Mononuclear cell (primary cell): ENCODE data around the gene PCGF3. TPM values are rescaled to one million over a fixed set of nuclear protein-coding genes. Genes with fewer than 3 reads are reported as not detected.

Experiments used
- H3K27me3 ChIP-seq: 2 replicates; pipeline ENCODE4 v1.6.0; 2011; ENCODE audit warnings: low read length, control low read depth; ENCODE audit not compliant: insufficient read depth
- H3K4me1 ChIP-seq: 2 replicates; pipeline ENCODE4 v1.5.1; 2011; ENCODE audit warnings: mild to moderate bottlenecking, low read length, control low read depth; ENCODE audit not compliant: insufficient read depth
- H3K4me3 ChIP-seq: 2 replicates; pipeline ENCODE4 v1.5.1; 2011; ENCODE audit warnings: mild to moderate bottlenecking, low read length, moderate library complexity
- H3K9me3 ChIP-seq: 2 replicates; pipeline ENCODE4 v1.5.1; 2011; ENCODE audit warnings: low read depth, mild to moderate bottlenecking, control low read depth, low read length
- total RNA-seq: library from RNA; depleted of rRNA; stranded (reverse); fragments of >200 nt; gene quantifications from one replicate; pipeline ENCODE4 v1.2.3, GENCODE V29; 2012

The PCGF3 gene
- total RNA-seq, 1 donor = 49.7 TPM

DNA sequence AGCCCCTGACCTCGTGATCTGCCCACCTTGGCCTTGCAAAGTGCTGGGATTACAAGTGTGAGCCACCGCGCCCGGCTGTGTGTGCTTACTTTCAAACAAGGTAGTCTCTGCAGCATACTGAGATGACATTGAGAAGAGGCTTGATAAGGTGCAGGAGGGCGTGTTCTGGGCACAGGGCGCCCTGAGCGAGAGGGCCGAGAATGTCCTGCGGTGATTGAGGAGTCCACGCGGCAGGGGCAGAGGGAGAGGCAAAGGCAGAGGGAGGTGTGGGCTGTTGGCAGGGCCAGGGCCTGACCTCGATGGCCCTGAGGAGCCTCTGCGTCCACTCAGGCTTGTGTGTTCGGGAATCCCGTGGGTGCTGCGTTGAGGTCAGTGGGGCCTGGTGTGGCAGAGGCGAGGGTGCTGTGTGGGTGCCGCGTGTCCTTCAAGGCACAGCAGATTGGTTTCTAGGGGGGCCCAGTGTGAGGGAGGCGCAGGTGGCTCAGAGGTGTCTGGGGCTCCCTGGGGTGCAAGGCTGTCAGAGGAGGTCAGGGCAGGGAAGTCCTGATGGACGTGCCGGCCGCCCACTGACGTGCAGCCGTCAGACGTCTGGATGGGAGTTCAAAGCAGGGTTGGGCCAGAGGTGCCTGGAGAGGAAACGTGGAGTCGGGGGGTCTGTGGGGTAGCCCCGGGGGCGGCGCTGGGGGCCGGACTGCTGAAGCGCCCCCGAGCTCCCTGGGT is 12.1 kb downstream of the PCGF3 start:
- no peaks in the 10 kb centered on the region for H3K4me1 ChIP-seq
- no peaks in the 10 kb centered on the region for H3K27me3 ChIP-seq
- H3K9me3 ChIP-seq = no peaks in the 10 kb centered on the region
- no peak overlapping the region for H3K4me3 ChIP-seq

- Histone ChIP-seq H3K9me3 (no peaks in the 10 kb centered on the region), H3K27me3 (no peaks in the 10 kb centered on the region), H3K4me1 (no peaks in the 10 kb centered on the region), H3K4me3 (no peak overlapping the region)
These were observed 12.8 kb downstream of the PCGF3 start for GRCh38 chr4:718460-718859.

- no peaks in the 10 kb centered on the region for H3K27me3 ChIP-seq
- no peaks in the 10 kb centered on the region for H3K4me1 ChIP-seq
- H3K9me3 ChIP-seq = no peaks in the 10 kb centered on the region
- H3K4me3 ChIP-seq = no peak overlapping the region
These were observed 14.7 kb downstream of the PCGF3 start for GRCh38 chr4:720111-720860.

- no peaks in the 10 kb centered on the region for H3K9me3 ChIP-seq
- no peak overlapping the region for H3K4me3 ChIP-seq
- no peaks in the 10 kb centered on the region for H3K27me3 ChIP-seq
- peaks cover 3% of the 10 kb centered on the region for H3K4me1 ChIP-seq
These were observed 15.9 kb downstream of the PCGF3 start for GRCh38 chr4:721261-722168.

DNA sequence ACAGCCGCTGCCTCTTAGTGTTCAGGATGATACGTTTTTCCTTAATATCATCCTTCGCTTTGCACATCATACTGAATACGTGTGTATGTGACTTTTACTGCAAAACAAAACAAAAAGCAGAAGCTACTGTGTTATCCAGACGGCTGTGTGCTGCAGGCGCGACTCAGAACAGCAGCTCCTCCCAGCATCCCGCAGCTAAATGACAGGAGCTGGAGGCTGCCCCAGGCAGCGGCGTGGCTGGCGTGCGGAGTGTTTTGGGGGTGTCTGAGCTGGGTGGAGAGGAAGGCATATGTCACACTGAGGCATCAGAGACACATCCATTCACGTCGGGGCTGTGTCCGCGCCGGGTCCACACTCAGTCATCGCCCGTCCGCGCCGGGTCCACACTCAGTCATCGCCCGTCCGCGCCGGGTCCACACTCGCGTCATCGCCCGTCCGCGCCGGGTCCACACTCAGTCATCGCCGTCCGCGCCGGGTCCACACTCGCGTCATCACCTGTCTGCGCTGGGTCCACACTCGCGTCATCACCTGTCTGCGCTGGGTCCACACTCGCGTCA is 16.6 kb downstream of the PCGF3 start:
- peaks cover 3% of the 10 kb centered on the region for H3K4me1 ChIP-seq
- H3K9me3 ChIP-seq = no peaks in the 10 kb centered on the region
- no peak overlapping the region for H3K4me3 ChIP-seq
- H3K27me3 ChIP-seq = no peaks in the 10 kb centered on the region

- Histone ChIP-seq H3K27me3 (no peaks in the 10 kb centered on the region), H3K9me3 (no peaks in the 10 kb centered on the region), H3K4me1 (peaks cover 3% of the 10 kb centered on the region), H3K4me3 (no peak overlapping the region)
These were observed 17.3 kb downstream of the PCGF3 start for GRCh38 chr4:722851-723360.

GRCh38 chr4:723751-724530 is 18.3 kb downstream of the PCGF3 start:
- Histone ChIP-seq H3K9me3 (no peaks in the 10 kb centered on the region), H3K4me1 (peaks cover 3% of the 10 kb centered on the region), H3K27me3 (no peaks in the 10 kb centered on the region), H3K4me3 (no peak overlapping the region)

GRCh38 chr4:725391-726234 is 20.0 kb downstream of the PCGF3 start:
- no peaks in the 10 kb centered on the region for H3K27me3 ChIP-seq
- peaks cover 3% of the 10 kb centered on the region for H3K4me1 ChIP-seq
- no peaks in the 10 kb centered on the region for H3K9me3 ChIP-seq
- H3K4me3 ChIP-seq = no peak overlapping the region

DNA sequence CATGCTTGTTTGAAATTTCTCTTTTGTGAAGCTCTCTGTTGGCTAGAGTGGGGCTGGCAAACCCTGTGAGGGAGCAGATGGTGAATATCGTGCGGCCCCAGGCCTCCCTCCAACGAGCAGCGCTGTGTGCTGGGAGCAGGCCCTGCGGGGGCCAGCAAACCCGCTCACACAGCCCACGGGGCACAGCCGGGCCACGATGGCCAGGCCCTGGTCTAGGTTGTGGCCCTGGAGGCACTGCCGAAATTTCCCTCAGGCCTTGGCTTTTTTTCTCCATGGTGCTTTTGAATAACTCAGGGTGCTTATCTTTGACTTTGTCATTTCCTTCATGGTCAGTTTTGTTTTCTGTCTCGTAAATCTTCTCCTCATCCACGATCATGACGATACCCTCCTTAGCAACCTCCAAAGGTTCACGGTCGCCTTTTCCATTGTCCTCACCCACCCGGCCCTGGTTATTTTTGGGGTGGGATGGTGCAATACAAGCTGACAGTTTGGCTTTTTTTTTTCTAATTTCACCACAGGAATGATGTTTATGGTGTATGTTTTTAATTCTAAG is 20.7 kb downstream of the PCGF3 start:
- Histone ChIP-seq H3K4me1 (peaks cover 3% of the 10 kb centered on the region), H3K9me3 (no peaks in the 10 kb centered on the region), H3K27me3 (no peaks in the 10 kb centered on the region)

GRCh38 chr4:726838-727237 is 21.2 kb downstream of the PCGF3 start:
- no peaks in the 10 kb centered on the region for H3K9me3 ChIP-seq
- H3K27me3 ChIP-seq = no peaks in the 10 kb centered on the region
- H3K4me3 ChIP-seq = no peak overlapping the region
- H3K4me1 ChIP-seq = peaks cover 3% of the 10 kb centered on the region

More for the DNA sequence above, 20.7 kb downstream of the PCGF3 start:
- H3K4me3 ChIP-seq = no peak overlapping the region

- no peaks in the 10 kb centered on the region for H3K27me3 ChIP-seq
- H3K4me3 ChIP-seq = no peak overlapping the region
- peaks cover 3% of the 10 kb centered on the region for H3K4me1 ChIP-seq
- no peaks in the 10 kb centered on the region for H3K9me3 ChIP-seq
These were observed 21.9 kb downstream of the PCGF3 start for GRCh38 chr4:727576-727975.

DNA sequence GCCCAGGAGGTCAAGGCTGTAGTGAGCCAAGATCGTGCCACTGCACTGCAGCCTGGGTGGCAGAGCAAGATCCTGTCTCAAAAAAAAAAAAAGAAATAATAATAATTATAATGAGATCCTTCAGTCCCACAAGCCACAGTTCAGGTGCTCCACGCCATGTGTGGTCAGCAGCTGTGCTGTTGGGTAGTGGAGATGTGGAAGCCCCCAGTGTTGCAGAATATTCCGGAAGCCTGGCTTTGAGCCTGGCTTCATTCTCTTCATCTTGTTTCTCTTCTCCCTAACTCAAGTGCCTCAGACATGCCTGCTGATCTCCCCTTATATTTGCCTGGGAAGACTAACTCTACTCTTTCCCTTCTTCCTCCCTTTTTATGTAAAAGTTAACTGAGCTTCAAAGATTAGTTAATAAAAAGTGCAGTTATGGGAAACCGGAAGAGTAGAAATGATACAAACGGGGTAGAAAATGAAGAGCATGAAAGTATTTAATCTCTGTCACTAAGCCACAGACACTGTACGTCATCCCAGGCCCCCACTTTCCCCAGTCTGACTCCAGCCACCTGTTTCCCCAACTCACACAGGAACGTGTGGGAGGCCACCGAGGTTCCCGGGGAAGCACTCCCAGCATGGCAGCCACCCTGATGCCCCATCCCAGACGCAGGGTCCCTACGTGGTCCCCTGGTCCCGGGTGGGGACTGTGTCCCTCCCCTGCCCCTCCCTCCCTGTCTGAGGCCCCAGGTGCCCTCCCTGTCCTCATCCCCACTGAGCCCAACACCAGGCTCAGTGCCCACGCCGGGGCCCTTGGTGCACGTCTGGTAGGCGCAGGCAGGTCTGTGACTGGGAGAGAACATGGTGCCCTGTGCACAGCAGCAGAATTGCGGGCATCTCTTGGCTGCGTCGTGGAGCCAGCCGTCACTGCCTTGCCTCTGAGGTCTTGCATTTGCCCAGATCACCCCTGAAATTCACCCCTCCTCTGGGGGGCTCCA is 24.0 kb downstream of the PCGF3 start:
- Histone ChIP-seq H3K9me3 (no peaks in the 10 kb centered on the region), H3K27me3 (no peaks in the 10 kb centered on the region), H3K4me3 (no peak overlapping the region), H3K4me1 (peaks cover 3% of the 10 kb centered on the region)
